Suprapubic skin (tissue), 4 donors: Measurements from ENCODE around the gene PSTPIP2.

Experiments
- CTCF ChIP-seq, 2 donors: fragments of 200-600 bp in 1 of 2; fragments of 450-650 bp in 1 of 2; sonication (generic) in 1 of 2; IDR thresholded peaks; one replicate each; pipeline ENCODE4 v1.5.1; 2016 to 2019; ENCODE audit warnings: antibody characterized with exemption in 2 of 2, mild to moderate bottlenecking in 1 of 2, moderate library complexity in 1 of 2
- EP300 ChIP-seq: sonication (generic); formaldehyde crosslinking; IDR thresholded peaks from one replicate; pipeline ENCODE4 v1.6.1; 2017; ENCODE audit warnings: antibody characterized with exemption
- POLR2AphosphoS5 ChIP-seq, 3 donors: sonication (generic); formaldehyde crosslinking; IDR thresholded peaks; one replicate each; pipeline ENCODE4 v1.6.1; 2017; ENCODE audit warnings: antibody characterized with exemption in 3 of 3

DNA sequence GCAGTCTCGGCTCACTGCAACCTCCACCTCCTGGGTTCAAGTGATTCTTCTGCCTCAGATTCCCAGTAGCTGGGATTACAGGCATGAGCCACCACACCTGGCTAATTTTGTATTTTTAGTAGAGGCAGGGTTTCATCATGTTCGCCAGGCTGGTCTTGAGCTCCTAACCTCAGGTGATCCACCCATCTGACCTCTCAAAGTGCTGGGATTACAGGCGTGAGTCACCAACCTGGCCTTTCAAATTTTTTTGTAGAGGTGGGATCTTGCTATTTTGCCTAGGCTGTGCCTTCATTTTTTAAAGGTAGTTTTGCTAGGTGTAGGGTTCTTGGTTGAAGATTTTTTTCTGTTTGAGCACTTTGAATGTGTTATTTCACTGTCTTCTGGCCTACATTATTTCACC lies 38.3 kb upstream of the PSTPIP2 start:
- TF ChIP-seq CTCF (IDR thresholded peaks at IDR 0.05) (no peak), EP300 (no peak), POLR2AphosphoS5 (IDR thresholded peaks at IDR 0.05) (no peak)
